ENCODE results near the gene ZSWIM8.

DNA sequence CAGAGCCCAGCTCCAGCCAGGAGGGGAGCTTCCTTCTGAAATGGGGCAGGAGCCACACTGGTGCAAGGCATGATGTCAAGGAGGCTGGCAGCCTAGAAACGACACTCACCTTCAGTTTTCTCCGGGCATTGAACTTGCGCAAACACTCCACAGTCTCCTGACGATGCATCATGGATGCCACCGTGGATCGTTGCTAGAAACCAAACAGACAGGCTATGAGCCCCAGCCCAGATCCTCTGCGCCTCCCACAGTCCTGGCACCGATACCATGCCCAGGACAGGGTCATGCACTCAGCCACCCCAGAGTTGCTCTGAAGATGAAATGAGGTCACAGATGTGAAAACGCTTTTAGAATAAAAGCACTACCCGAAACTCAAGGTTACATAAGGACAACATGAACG lies 56.9 kb downstream of the ZSWIM8 start:
- TF ChIP-seq, protein P1, sequence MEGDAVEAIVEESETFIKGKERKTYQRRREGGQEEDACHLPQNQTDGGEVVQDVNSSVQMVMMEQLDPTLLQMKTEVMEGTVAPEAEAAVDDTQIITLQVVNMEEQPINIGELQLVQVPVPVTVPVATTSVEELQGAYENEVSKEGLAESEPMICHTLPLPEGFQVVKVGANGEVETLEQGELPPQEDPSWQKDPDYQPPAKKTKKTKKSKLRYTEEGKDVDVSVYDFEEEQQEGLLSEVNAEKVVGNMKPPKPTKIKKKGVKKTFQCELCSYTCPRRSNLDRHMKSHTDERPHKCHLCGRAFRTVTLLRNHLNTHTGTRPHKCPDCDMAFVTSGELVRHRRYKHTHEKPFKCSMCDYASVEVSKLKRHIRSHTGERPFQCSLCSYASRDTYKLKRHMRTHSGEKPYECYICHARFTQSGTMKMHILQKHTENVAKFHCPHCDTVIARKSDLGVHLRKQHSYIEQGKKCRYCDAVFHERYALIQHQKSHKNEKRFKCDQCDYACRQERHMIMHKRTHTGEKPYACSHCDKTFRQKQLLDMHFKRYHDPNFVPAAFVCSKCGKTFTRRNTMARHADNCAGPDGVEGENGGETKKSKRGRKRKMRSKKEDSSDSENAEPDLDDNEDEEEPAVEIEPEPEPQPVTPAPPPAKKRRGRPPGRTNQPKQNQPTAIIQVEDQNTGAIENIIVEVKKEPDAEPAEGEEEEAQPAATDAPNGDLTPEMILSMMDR (IDR thresholded peaks at IDR 0.05) = no peak
- TF ChIP-seq RFX5 (IDR thresholded peaks at IDR 0.05) (no peak), ZFP36 (IDR thresholded peaks at IDR 0.05; ENCODE audit: borderline replicate concordance, partially characterized antibody) (no peak), HDAC2 (IDR thresholded peaks at IDR 0.05) (no peak), MAFK (IDR thresholded peaks at IDR 0.05; ENCODE audit: partially characterized antibody) (no peak), POLR2A (IDR thresholded peaks at IDR 0.05; ENCODE audit: low read length) (no peak), NFE2L2 (conservative IDR thresholded peaks at IDR 0.05; ENCODE audit: low read length) (no peak), JUN (IDR thresholded peaks at IDR 0.05) (no peak), GATA3 (IDR thresholded peaks at IDR 0.05; ENCODE audit: borderline replicate concordance) (no peak), RNF2 (IDR thresholded peaks at IDR 0.05; ENCODE audit: borderline replicate concordance, low read depth) (no peak), POLR2AphosphoS2 (conservative IDR thresholded peaks at IDR 0.05; ENCODE audit: low read length) (no peak), CBX2 (IDR thresholded peaks at IDR 0.05; ENCODE audit: borderline replicate concordance, low read depth) (no peak)
- TF ChIP-seq, protein P2, sequence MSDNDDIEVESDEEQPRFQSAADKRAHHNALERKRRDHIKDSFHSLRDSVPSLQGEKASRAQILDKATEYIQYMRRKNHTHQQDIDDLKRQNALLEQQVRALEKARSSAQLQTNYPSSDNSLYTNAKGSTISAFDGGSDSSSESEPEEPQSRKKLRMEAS (IDR thresholded peaks at IDR 0.05) = no peak
